HepG2 (cell line): ENCODE measurements around the gene FXR2. TPM values are rescaled to one million over a fixed set of nuclear protein-coding genes. Genes with fewer than 3 reads are reported as not detected.
A peak's percentile ranks its signal among the peaks of the same experiment; 100 is the strongest.

ENCODE experiments used
- ARID5B ChIP-seq: IDR thresholded peaks from 2 replicates; pipeline ENCODE4 v1.4.0; 2020; ENCODE audit warnings: mild to moderate bottlenecking, missing genetic modification reagents
- E2F2 ChIP-seq: sonication (generic); formaldehyde crosslinking; IDR thresholded peaks from 2 replicates; pipeline ENCODE4 v1.4.0; 2020; ENCODE audit warnings: missing genetic modification reagents, borderline replicate concordance
- HNF4G ChIP-seq, 2 experiments: sonication (generic) in 1 of 2; formaldehyde crosslinking in 1 of 2; IDR thresholded peaks; 2 replicates each; pipeline versions ENCODE4 v1.4.0 to v1.6.1; 2011 to 2020; ENCODE audit warnings: borderline replicate concordance in 2 of 2, low read depth in 2 of 2, mild to moderate bottlenecking in 2 of 2, low read length in 1 of 2, missing genetic modification reagents in 1 of 2, moderate library complexity in 1 of 2
- IKZF5 ChIP-seq: IDR thresholded peaks from 2 replicates; pipeline ENCODE4 v1.6.1; 2018; ENCODE audit warnings: missing genetic modification reagents, mild to moderate bottlenecking, missing compliant biosample characterization
- KDM1A ChIP-seq: IDR thresholded peaks from 2 replicates; pipeline ENCODE4 v1.6.1; 2016; ENCODE audit warnings: missing compliant biosample characterization
- LCORL ChIP-seq, 2 experiments: fragments of 450-650 bp in 1 of 2; sonication (generic) in 1 of 2; formaldehyde crosslinking in 1 of 2; IDR thresholded peaks; 2 replicates each; pipeline versions ENCODE4 v1.5.0 to v1.6.1; 2017 to 2020; ENCODE audit warnings: antibody characterized with exemption in 1 of 2, missing genetic modification reagents in 1 of 2
- MED1 ChIP-seq: sonication (generic); formaldehyde crosslinking; IDR thresholded peaks from 2 replicates; pipeline ENCODE4 v1.4.0; 2020; ENCODE audit warnings: missing genetic modification reagents
- RCOR2 ChIP-seq: IDR thresholded peaks from 2 replicates; pipeline ENCODE4 v1.6.1; 2016; ENCODE audit warnings: missing biosample characterization, missing genetic modification reagents
- SNAI1 ChIP-seq: sonication (generic); formaldehyde crosslinking; IDR thresholded peaks from 2 replicates; pipeline ENCODE4 v1.5.0; 2020; ENCODE audit warnings: mild to moderate bottlenecking, missing genetic modification reagents, borderline replicate concordance
- TAF1 ChIP-seq: sonication (generic); formaldehyde crosslinking; IDR thresholded peaks from 2 replicates; pipeline ENCODE4 v1.4.0; 2020; ENCODE audit warnings: missing genetic modification reagents
- XRCC5 ChIP-seq: fragments of 200-400 bp; formaldehyde crosslinking; optimal IDR thresholded peaks from 2 replicates; pipeline ENCODE3; 2017; ENCODE audit warnings: mild to moderate bottlenecking, low read length
- ZBTB38 ChIP-seq: sonication (generic); formaldehyde crosslinking; IDR thresholded peaks from 2 replicates; pipeline ENCODE4 v1.5.1; 2020; ENCODE audit warnings: mild to moderate bottlenecking, missing genetic modification reagents
- ZFX ChIP-seq: sonication (generic); formaldehyde crosslinking; IDR thresholded peaks from 2 replicates; pipeline ENCODE4 v1.4.0; 2020; ENCODE audit warnings: mild to moderate bottlenecking, low read depth, missing genetic modification reagents, moderate library complexity
- ZNF10 ChIP-seq: sonication (generic); formaldehyde crosslinking; IDR thresholded peaks from 2 replicates; pipeline ENCODE4 v1.4.0; 2020; ENCODE audit warnings: mild to moderate bottlenecking, low read depth, missing genetic modification reagents, borderline replicate concordance
- ZNF557 ChIP-seq: sonication (generic); formaldehyde crosslinking; IDR thresholded peaks from 2 replicates; pipeline ENCODE4 v1.4.0; 2020; ENCODE audit warnings: missing genetic modification reagents
- ZSCAN31 ChIP-seq: sonication (generic); formaldehyde crosslinking; IDR thresholded peaks from 2 replicates; pipeline ENCODE4 v1.5.0; 2020; ENCODE audit warnings: low read depth, mild to moderate bottlenecking, missing genetic modification reagents
- polyA plus RNA-seq, 8 experiments: library from polyadenylated mRNA; depleted of rRNA in 3 of 8; stranded (reverse) in 7 of 8; unstranded in 1 of 8; fragments of >200 nt; fragmentation: Illumina TruSeq in 4 of 8; extraction: Trizol in 4 of 8; gene quantifications; 2 replicates each; pipeline versions ENCODE4 v1.2.1 to v1.2.3, GENCODE V29; 2011 to 2016; ENCODE audit warnings: low read depth in 4 of 8, missing spikeins in 1 of 8, mixed read lengths in 1 of 8; ENCODE audit not compliant: insufficient read depth in 1 of 8
- total RNA-seq, 5 experiments: library from RNA; depleted of rRNA; stranded (reverse); fragments of >200 nt; fragmentation: Illumina TruSeq; extraction: Trizol; gene quantifications; 2 replicates each; pipeline ENCODE4 v1.2.3, GENCODE V29; 2016; ENCODE audit warnings: low read depth in 1 of 5
- TF ChIP-seq, protein P1 (sequence below): sonication (generic); formaldehyde crosslinking; IDR thresholded peaks from 2 replicates; pipeline ENCODE4 v1.8.1; 2023; ENCODE audit warnings: mild to moderate bottlenecking, moderate library complexity, missing genetic modification reagents
- TF ChIP-seq, protein P2 (sequence below): sonication (generic); formaldehyde crosslinking; IDR thresholded peaks from 2 replicates; pipeline ENCODE4 v1.5.0; 2020; ENCODE audit warnings: mild to moderate bottlenecking, missing genetic modification reagents

The FXR2 gene
- total and polyA plus RNA-seq, 2 of the 13 experiments (the other 11 are each of a cell fraction or from before 2014, with no cell fraction given): 20.9 to 24.4 TPM

DNA sequence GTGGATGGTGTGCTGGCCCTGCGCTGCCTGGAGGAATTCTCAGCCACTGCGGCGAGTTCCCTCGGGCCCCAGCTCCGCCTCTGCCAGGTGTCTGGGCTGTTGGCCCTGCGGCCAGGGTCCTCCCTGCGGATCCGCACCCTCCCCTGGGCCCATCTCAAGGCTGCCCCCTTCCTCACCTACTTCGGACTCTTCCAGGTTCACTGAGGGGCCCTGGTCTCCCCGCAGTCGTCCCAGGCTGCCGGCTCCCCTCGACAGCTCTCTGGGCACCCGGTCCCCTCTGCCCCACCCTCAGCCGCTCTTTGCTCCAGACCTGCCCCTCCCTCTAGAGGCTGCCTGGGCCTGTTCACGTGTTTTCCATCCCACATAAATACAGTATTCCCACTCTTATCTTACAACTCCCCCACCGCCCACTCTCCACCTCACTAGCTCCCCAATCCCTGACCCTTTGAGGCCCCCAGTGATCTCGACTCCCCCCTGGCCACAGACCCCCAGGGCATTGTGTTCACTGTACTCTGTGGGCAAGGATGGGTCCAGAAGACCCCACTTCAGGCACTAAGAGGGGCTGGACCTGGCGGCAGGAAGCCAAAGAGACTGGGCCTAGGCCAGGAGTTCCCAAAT, 57.4 kb downstream of the FXR2 start (continued):
- TF ChIP-seq MED1 (CRISPR knock-in tag): 0 out of 2 replicates have a peak, but pooled peaks have one; percentile 24
- TF ChIP-seq, protein P1, sequence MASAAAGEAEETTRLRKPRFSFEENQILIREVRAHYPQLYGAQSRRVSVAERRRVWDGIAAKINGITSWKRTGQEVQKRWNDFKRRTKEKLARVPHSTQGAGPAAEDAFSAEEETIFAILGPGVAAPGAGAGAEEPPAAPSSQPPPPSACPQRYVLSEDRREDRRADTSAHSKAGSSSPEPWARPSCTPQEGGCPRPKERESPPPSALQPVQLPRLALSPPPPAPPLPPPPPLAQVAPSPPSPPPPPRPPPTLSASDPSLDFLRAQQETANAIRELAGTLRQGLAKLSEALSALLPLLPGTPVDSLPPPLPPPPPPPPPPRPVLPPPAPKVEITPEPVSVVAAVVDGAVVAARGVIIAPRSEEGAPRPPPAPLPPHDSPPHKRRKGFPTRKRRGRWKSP (CRISPR knock-in tag): 0 out of 2 replicates have a peak, but pooled peaks have one; percentile 38
- 0 out of 2 replicates have a peak, but pooled peaks have one; percentile 2 for TF ChIP-seq HNF4G (IDR thresholded peaks at IDR 0.05; ENCODE audit: borderline replicate concordance, low read depth, low read length)
- no peak for TF ChIP-seq HNF4G (CRISPR knock-in tag; IDR thresholded peaks at IDR 0.05; ENCODE audit: borderline replicate concordance, low read depth)
- TF ChIP-seq ZFX (CRISPR knock-in tag): peak; percentile 25; the same call in 1 of the 2 replicates
- 0 out of 2 replicates have a peak, but pooled peaks have one; percentile 59 for TF ChIP-seq ZBTB38
- no peak for TF ChIP-seq LCORL (IDR thresholded peaks at IDR 0.05)
- peak; percentile 74 for TF ChIP-seq LCORL (CRISPR knock-in tag; IDR thresholded peaks at IDR 0.05)
- peak; percentile 47; the same call in 1 of the 2 replicates for TF ChIP-seq ARID5B (CRISPR knock-in tag)
- no peak for TF ChIP-seq KDM1A
- no peak for TF ChIP-seq E2F2 (CRISPR knock-in tag)
- no peak for TF ChIP-seq SNAI1 (CRISPR knock-in tag)
- TF ChIP-seq ZSCAN31 (CRISPR knock-in tag): peak; percentile 51; the same call in 1 of the 2 replicates
- TF ChIP-seq TAF1: 0 out of 2 replicates have a peak, but pooled peaks have one; percentile 21
- TF ChIP-seq, protein P2, sequence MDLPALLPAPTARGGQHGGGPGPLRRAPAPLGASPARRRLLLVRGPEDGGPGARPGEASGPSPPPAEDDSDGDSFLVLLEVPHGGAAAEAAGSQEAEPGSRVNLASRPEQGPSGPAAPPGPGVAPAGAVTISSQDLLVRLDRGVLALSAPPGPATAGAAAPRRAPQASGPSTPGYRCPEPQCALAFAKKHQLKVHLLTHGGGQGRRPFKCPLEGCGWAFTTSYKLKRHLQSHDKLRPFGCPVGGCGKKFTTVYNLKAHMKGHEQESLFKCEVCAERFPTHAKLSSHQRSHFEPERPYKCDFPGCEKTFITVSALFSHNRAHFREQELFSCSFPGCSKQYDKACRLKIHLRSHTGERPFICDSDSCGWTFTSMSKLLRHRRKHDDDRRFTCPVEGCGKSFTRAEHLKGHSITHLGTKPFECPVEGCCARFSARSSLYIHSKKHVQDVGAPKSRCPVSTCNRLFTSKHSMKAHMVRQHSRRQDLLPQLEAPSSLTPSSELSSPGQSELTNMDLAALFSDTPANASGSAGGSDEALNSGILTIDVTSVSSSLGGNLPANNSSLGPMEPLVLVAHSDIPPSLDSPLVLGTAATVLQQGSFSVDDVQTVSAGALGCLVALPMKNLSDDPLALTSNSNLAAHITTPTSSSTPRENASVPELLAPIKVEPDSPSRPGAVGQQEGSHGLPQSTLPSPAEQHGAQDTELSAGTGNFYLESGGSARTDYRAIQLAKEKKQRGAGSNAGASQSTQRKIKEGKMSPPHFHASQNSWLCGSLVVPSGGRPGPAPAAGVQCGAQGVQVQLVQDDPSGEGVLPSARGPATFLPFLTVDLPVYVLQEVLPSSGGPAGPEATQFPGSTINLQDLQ (CRISPR knock-in tag): no peak
- peak; percentile 7; the same call in 1 of the 2 replicates for TF ChIP-seq IKZF5
- peak; percentile 36 for TF ChIP-seq XRCC5
- 0 out of 2 replicates have a peak, but pooled peaks have one; percentile 14 for TF ChIP-seq ZNF557 (CRISPR knock-in tag)
- no peak for TF ChIP-seq ZNF10 (CRISPR knock-in tag)
- TF ChIP-seq RCOR2 (CRISPR knock-in tag): no peak; the same call in 1 of the 2 replicates
